HS-27A (cell line): ENCODE measurements around the gene MED28.
"Not testable (repeated sequence)": the region's sequence is repeated elsewhere in the genome, so short reads cannot be mapped to it uniquely, and the experiment has no call there.

ENCODE experiments used
- DNase-seq: peaks from one replicate; pipeline ENCODE4 v3.0.0-alpha.2; 2012; ENCODE audit warnings: low read depth, missing footprints

The MED28 gene

GRCh38 chr4:17618926-17619325, 4.5 kb downstream of the MED28 start:
- no peak for DNase-seq

DNA sequence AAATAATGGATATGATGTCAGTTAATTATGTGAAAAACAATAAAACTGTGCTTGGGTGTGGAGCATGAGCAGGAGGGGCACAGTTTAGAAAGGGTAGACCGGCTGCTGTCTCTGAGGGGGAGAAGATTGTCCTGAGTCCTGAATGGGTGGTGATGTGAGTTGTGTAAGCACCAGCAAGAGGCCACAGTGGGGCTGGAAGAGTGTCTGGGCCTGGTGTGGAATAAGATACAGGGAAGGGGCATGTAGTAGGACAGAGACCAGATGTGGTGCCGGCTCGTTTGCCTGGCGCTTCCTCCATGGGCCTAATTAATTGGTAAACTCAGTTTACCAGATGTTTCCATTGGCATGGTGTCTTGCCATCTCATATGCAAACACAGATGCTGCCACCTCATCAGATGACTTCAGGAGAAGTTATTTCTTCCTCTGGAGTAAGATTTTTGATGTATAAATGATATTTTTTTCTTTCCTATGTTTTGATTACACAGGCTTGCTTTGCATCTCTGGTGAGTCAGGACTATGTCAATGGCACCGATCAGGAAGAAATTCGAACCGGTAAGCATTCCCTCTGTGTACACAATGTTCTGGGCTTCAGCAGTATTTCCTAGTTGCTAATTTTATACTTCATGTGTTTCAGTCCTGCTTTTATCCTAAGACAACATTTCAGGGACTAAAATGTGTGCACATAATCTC, 5.1 kb downstream of the MED28 start:
- DNase-seq, result no peak

- no peak for DNase-seq
Measured at GRCh38 chr4:17623451-17624001, 9.1 kb downstream of the MED28 start.

DNA sequence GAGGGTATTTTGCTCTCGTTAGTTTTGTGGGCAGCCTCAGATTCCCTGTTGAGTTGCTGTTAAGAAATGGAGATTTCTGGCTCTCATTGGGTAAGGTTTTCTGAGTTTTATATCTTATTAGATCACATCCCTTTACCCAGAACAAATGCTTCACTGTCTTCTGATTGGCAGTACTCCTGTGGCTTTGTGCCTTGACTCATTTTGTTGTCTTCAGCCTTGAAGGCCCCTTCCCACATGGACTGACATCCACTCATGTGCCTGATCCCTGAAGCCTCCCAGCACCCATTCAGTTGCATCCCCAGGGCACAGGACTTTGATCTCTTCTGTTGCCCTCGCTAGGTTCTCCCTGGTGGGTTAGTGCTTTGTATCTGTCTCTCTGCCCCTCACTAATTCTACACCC, 10.4 kb downstream of the MED28 start:
- DNase-seq, result no peak

GRCh38 chr4:17630228-17630627, 15.8 kb downstream of the MED28 start:
- DNase-seq, result no peak

GRCh38 chr4:17633600-17633999, 19.2 kb downstream of the MED28 start:
- DNase-seq, result no peak

GRCh38 chr4:17635056-17635455, 20.6 kb downstream of the MED28 start:
- no peak for DNase-seq

DNA sequence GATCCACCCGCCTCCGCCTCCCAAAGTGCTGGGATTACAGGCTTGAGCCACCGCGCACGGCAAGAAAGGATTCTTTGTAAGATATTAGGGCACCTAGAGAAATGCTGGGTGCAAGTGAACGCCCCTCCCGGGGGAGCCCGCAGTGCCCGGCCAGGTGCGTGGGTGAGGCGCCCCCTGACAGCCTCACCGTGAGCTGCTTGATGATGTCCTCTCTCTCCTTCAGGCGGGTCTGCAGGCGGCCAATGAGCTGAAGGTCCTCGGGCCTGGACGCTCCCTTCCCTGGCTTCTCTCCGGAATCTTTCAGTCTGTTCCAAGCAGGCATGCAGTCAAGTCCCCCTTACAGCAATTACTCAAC, 21.9 kb downstream of the MED28 start:
- DNase-seq, result no peak

GRCh38 chr4:17636696-17637622, 22.5 kb downstream of the MED28 start:
- DNase-seq, result peak; percentile 19

DNA sequence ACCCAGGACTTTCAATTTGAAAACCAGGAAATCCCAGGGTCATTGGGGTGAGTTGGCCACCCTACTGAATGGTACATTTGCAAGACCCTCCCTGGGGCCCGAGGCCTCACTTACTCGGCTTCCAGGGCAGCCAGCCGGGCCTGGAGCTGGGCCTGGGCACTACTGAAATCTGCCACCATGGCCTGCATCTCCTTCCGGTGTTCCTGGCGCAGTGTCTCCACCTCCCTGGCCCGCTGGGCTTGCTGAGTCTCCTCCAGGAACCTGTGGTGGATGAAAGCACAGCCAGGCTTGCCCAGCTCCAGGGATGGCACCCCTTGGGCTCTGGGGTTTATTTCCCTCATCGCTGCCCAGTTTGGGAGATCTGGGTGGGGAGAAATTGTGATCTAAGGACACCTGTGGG, 24.7 kb downstream of the MED28 start:
- DNase-seq, result no peak

DNA sequence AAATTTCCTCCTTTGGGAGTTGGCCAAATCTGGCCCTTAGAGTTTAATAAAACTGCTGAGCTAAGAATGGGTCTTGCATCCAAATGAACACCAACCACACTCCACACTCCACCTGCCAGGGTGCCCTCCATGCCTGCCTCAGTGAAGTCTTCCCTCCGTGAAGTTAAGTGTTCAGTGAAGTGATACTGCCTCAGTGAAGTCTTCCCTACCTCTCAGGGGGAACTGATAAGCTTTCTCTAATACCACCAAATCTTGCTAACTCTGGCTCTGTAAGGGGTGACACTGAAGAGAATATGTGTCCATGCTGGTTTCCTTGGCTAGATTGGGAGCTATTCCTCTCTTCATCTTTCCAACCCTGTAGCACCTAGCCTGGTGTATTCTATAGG, 27.9 kb downstream of the MED28 start:
- DNase-seq, result no peak

DNA sequence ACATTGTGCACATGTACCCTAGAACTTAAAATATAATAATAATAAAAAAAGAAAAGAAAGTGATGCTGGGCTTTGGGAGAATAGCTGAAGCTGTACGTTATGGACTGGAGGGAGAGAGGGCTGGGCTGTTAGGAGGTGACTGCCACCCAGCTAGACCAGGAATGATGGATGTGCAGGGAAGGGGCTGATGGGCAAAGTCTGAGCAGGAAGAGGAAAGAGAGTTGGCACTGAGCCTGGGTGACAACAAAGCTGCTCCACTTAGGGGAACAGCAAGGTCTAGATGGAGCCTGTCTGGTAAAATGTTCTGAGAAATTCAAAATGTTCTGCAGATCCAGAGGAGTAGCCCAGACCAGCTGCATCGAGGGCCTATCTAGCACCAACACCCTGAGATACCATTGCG, 32.3 kb downstream of the MED28 start:
- no peak for DNase-seq

GRCh38 chr4:17647176-17647806, 32.9 kb downstream of the MED28 start:
- no peak for DNase-seq

GRCh38 chr4:17647927-17648326, 33.5 kb downstream of the MED28 start:
- no peak for DNase-seq

DNA sequence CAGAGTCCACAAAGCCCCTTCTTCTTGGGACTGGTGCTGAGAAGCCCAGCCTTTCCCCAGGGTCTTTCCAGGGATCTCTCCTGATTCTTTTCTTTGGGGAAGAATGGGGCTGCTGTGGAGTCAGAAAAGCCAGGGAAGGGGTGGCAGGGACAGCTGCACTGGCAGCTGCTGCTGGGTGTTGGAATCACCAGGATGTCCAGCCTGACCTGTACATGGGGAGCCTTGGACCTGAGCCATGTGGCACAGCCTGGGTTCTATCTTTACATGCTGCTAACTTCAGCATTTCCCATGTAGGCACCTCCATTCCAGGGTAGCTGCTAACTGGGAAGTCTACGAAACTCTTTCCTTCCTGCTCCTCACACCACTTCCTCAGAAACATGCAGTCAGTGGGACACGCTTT, 36.0 kb downstream of the MED28 start:
- no peak for DNase-seq

DNA sequence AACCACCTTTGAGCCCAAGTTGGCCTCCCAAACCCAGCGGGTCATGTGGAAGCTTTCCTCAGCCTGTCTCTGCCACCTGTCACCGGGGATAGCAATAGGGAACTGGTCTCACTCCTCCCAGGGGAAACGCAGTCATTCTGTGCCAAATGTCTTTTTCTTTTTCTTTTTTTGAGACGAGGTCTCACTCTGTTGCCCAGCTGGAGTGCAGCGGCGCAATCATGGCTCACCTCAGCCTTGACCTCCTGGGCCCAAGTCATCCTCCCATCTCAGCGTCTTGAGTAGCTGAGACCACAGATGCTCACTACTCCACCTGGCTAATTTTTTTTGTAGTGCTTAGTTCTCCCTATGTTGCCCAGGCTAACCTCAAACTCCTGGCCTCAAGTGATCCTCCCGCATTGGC, 40.3 kb downstream of the MED28 start:
- no peak for DNase-seq

- DNase-seq, result no peak
Measured at GRCh38 chr4:17657090-17657489, 42.6 kb downstream of the MED28 start.

DNA sequence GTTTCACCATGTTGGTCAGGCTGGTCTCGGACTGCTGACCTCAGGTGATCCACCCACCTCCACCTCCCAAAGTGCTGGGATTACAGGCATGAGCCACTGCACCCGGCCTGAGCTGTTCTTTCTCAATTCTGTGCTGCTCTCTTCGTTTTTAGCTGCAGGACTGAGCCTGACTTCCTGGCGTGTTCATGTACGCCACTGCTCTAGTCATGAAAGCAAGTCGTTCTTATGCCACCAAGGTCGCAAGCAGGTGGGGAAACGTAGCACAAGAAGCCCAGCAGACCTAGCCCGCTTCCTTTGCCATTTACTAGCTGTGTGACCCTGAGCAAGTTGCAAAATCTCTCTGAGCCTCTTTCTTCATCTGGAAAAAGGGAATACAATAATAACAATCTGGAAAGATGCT, 43.4 kb downstream of the MED28 start:
- DNase-seq, result no peak

DNA sequence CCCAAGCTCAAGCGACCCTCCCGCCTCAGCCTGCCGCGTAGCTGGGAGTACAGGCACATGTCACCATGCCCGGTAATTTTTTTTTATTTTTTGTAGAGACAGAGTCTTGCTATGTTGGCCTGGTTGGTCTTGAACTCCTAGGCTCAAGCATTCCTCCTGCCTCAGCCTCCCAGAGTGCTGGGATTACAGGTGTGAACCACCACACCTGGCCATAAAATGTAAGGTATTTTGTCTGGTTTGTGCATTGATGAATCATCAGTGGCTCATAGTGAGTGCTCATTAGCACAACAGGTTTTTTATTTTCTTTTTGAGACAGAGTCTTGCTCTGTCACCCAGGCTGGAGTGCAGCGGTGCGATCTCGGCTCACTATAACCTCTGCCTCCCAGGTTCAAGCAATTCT, 44.8 kb downstream of the MED28 start:
- not testable (repeated sequence) for DNase-seq

DNA sequence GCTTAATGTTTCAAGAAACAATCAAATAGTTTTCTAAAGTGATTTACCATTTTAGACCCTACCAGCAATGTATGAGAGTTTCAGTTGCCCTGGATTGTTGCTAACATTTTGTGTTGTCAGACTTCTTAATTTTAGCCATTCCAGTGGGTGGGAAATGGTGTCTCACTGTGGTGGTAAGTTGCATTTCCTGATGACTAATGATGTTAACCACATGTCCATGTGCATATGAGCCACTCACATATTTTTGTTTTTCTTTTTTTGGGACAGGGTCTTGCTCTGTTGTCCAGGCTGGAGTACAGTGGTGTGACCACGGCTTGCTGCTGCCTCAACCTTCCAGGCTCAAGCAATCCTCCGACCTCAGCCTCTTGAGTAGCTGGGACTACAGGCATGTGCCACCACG, 48.3 kb downstream of the MED28 start:
- DNase-seq, result no peak

GRCh38 chr4:17664755-17665154, 50.3 kb downstream of the MED28 start:
- no peak for DNase-seq

GRCh38 chr4:17665346-17665745, 50.9 kb downstream of the MED28 start:
- no peak for DNase-seq

DNA sequence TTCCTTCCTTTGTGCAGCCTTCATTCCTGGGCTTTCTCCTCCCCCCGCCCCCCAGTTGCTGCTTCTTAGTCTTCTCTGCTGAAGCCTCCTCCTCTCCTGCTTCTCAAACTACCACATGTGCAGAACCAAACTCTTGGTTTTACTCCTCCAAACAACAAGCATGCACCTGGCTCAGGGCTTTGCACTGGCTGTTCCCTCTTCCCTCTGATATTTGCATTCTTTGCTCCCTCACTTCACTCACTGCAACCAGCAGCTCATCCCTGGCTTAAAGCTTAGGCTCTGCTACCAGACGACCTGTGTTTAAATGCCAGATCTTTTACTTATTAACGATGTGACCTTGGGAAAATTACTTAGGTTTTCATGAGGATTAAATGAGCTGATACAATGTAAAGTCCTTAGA, 51.4 kb downstream of the MED28 start:
- DNase-seq, result no peak
